Measurements from ENCODE around the gene CD4.

Gene CD4

DNA sequence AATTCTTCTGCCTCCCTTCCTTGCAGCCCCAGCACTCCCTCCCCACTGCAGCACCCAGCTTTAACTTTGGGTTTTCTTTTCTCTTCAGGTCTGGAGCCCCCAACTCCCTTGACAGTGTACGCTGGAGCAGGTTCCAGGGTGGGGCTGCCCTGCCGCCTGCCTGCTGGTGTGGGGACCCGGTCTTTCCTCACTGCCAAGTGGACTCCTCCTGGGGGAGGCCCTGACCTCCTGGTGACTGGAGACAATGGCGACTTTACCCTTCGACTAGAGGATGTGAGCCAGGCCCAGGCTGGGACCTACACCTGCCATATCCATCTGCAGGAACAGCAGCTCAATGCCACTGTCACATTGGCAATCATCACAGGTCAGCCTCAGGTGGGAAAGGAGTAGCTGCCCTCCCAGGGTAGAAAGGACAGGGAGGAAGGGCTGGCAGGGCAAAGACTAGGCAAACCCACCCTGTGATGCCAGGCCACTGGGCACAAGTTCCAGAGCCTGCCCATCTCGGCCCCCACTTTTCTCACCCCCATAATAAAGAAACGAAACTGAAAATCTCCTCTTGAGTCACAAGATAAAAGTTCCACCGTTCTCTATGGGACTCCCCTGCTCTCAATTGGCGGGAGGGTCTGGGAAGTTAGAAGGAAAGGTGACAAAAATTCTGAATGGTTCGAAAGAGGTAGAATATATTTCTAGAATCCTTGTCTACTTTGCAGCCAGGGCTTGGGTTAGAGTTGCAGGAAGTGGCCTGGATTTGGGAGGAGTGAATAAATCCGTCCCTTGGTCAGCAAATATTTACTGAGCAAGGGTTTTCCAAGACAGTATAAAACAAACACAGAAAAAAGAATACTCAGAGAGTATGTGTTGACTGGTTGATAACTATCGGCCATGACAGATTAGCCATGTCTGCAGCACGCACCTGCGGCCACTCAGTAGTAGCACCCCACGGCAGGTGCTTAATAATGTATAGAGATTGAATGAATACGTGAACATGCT is 13.8 kb upstream of the CD4 start:
- H3K27ac ChIP-seq = peak overlapping the region; percentile 87
- TF ChIP-seq, protein P1, sequence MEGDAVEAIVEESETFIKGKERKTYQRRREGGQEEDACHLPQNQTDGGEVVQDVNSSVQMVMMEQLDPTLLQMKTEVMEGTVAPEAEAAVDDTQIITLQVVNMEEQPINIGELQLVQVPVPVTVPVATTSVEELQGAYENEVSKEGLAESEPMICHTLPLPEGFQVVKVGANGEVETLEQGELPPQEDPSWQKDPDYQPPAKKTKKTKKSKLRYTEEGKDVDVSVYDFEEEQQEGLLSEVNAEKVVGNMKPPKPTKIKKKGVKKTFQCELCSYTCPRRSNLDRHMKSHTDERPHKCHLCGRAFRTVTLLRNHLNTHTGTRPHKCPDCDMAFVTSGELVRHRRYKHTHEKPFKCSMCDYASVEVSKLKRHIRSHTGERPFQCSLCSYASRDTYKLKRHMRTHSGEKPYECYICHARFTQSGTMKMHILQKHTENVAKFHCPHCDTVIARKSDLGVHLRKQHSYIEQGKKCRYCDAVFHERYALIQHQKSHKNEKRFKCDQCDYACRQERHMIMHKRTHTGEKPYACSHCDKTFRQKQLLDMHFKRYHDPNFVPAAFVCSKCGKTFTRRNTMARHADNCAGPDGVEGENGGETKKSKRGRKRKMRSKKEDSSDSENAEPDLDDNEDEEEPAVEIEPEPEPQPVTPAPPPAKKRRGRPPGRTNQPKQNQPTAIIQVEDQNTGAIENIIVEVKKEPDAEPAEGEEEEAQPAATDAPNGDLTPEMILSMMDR (conservative IDR thresholded peaks at IDR 0.05) = no peak

DNA sequence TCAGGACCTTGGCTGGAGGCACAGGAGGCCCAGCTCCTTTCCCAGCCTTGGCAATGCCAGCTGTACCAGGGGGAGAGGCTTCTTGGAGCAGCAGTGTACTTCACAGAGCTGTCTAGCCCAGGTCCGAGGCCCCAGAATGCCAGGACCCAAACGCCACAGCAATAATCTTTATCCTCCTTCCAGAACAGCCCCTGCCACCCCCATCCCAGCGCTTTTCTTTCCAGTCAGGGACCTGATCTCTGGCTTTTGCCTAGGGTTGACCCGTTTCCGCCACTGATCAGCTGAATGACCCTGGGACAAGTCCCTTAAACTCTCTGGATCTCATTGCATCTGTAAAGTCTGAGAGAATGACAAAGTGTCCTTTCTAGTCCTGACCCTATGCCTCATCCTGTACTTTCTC is 11.9 kb upstream of the CD4 start:
- TF ChIP-seq, protein P1 (conservative IDR thresholded peaks at IDR 0.05) = no peak
- peak overlapping the region; percentile 87 for H3K27ac ChIP-seq

DNA sequence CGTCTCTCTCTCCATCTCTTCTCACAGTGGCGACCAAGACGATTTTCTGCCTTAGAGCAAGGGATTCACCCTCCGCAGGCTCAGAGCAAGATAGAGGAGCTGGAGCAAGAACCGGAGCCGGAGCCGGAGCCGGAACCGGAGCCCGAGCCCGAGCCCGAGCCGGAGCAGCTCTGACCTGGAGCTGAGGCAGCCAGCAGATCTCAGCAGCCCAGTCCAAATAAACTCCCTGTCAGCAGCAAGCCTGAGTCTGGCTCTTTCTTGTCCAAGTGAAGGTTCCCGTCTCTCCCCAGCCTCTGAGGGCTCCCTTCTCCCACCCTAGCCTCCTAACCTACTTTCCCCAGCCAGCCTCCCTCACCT is 11.1 kb upstream of the CD4 start:
- peak overlapping the region; percentile 87 for H3K27ac ChIP-seq
- TF ChIP-seq, protein P1 (conservative IDR thresholded peaks at IDR 0.05) = no peak

- H3K27ac ChIP-seq = peak overlapping the region; percentile 87
These were observed 10.5 kb upstream of the CD4 start for GRCh38 chr12:6778574-6779550.

DNA sequence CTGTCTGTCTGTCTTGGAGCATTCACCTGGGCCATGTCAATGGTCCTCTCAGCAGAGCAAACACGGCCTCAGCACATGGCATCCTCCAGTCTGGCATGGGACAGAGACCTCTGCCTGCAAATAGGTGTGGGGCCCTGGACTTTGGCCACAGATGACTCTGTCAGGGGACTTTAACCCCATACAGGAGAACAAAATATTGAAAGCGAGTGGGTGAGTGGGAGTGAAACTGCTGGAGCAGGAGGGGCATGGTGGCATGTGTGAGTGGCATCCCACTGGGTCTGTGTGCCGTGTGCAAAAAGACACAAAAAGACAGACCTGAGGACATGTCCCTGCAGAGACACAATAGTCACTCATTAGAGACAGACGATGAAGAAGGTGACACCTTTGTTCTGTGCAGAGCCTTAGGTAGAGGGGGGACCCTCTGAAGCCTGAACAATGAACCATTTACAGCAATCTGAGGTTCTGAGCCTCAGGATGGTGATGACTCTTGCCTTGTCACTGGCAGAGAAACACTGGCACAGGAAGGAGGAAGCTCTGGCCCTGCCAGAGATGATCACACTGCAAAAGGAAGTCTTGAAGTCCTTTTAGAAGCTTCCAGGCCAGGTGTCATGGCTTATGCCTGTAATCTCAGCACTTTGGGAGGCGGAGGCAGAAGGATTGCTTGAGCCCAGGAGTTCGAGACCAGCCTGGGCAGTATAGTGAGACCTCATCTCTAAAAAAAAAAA is 9.5 kb upstream of the CD4 start:
- peak overlapping the region; percentile 87 for H3K27ac ChIP-seq
- TF ChIP-seq, protein P1 (conservative IDR thresholded peaks at IDR 0.05) = no peak

More at GRCh38 chr12:6778574-6779550, 10.5 kb upstream of the CD4 start:
- TF ChIP-seq, protein P1 (conservative IDR thresholded peaks at IDR 0.05) = peak; percentile 98

DNA sequence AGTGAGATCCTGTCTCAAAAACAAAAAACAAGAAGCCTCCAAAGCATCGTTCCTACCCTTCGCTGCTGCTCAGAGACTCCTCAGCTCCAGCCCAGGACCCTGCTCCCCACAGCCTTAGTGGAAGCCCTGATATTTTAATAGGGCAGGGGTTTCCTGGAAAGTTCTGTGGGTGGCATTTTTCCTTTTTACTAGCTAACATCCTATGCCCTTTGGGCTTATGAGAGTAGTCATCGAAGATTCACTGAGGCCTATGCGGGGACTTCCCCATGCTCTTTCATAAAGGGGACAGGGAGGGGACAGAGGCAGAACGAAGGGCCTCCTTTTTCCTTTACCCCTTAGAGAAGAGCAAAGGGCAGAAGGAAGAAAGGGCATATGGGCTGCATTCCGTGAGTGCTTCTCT is 8.8 kb upstream of the CD4 start:
- TF ChIP-seq, protein P1 (conservative IDR thresholded peaks at IDR 0.05) = no peak
- H3K27ac ChIP-seq = 0 out of 2 replicates have a peak overlapping the region, but pooled peaks have one; percentile 87

Data from VCaP (cell line).